PC-9 (cell line): ENCODE data around the gene TMEM82.

Source experiments
- EZH2 ChIP-seq: fragments of 200-600 bp; sonication (generic); IDR thresholded peaks from 2 replicates; pipeline ENCODE4 v1.8.0; 2017; ENCODE audit warnings: antibody characterized with exemption, low read depth
- TF ChIP-seq, protein P1 (sequence below): fragments of 200-600 bp; sonication (generic); conservative IDR thresholded peaks from 2 replicates; pipeline ENCODE4 v1.6.1; 2017; ENCODE audit warnings: mixed run types, antibody characterized with exemption, mild to moderate bottlenecking, moderate library complexity

DNA sequence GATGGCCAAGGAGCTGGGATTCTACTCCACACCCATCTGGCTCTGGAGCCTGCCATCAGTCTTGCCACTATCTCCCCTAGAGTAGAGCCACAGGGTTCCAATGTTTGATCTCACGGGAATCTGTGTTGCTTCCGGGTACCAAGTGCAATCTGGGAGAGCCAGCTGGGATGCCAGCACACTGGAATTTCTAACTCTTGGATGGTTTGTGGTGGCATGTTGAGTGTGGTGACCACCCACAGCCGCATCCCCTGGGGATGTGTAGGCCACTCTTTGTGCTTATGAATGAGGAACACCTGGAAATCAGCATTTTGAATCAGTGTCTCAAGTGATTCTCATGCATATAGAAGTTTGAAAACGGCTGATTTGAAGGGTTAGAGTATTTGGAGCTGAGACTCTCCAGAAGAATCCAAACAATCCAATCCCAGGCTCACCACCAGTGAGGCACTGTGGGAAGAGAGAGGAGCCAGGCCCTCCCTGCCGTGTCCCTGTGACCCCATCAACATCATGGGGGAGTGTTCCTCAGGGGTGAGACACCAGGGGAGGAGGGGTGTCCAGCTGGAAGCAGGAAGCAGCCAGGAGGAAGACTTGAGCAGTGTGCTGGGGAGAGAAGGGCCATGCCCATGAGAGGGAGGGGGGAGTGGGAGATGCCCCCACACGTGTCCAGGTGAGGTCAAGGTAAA, 29.7 kb downstream of the TMEM82 start:
- TF ChIP-seq, protein P1, sequence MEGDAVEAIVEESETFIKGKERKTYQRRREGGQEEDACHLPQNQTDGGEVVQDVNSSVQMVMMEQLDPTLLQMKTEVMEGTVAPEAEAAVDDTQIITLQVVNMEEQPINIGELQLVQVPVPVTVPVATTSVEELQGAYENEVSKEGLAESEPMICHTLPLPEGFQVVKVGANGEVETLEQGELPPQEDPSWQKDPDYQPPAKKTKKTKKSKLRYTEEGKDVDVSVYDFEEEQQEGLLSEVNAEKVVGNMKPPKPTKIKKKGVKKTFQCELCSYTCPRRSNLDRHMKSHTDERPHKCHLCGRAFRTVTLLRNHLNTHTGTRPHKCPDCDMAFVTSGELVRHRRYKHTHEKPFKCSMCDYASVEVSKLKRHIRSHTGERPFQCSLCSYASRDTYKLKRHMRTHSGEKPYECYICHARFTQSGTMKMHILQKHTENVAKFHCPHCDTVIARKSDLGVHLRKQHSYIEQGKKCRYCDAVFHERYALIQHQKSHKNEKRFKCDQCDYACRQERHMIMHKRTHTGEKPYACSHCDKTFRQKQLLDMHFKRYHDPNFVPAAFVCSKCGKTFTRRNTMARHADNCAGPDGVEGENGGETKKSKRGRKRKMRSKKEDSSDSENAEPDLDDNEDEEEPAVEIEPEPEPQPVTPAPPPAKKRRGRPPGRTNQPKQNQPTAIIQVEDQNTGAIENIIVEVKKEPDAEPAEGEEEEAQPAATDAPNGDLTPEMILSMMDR: no peak
- no peak for TF ChIP-seq EZH2
